Measurements from ENCODE around the gene TLR6. TPM values are rescaled to one million over a fixed set of nuclear protein-coding genes. Genes with fewer than 3 reads are reported as not detected.

The TLR6 gene
- total and polyA plus RNA-seq, 10 of the 15 experiments (the other 5 are each of a cell fraction or from before 2014, with no cell fraction given), result 1.1 to 49.4 (median 12.5) TPM

- TF ChIP-seq REST (IDR thresholded peaks at IDR 0.05; ENCODE audit: low read depth, low read length) (no peak), PRDM15 (CRISPR knock-in tag; IDR thresholded peaks at IDR 0.05) (no peak), HDAC6 (IDR thresholded peaks at IDR 0.05; ENCODE audit: unreplicated experiment) (no peak), NFIC (IDR thresholded peaks at IDR 0.05; ENCODE audit: low read depth, low read length) (peak; percentile 36; the same call in 1 of the 2 replicates), NRF1 (conservative IDR thresholded peaks at IDR 0.05; ENCODE audit: low read depth, low read length) (no peak), ZSCAN29 (IDR thresholded peaks at IDR 0.05) (no peak), MTA3 (IDR thresholded peaks at IDR 0.05; ENCODE audit: borderline replicate concordance, low read length) (no peak), CUX1 (IDR thresholded peaks at IDR 0.05; ENCODE audit: insufficient replicate concordance, low read depth, low read length) (no peak), IKZF1 (conservative IDR thresholded peaks at IDR 0.05) (peak; percentile 52), ZNF24 (IDR thresholded peaks at IDR 0.05) (no peak), BACH1 (IDR thresholded peaks at IDR 0.05; ENCODE audit: borderline replicate concordance) (peak; percentile 23; the same call in 1 of the 2 replicates), FOS (IDR thresholded peaks at IDR 0.05; ENCODE audit: borderline replicate concordance, extremely low read depth, insufficient read length) (no peak), JUNB (IDR thresholded peaks at IDR 0.05) (0 out of 2 replicates have a peak, but pooled peaks have one; percentile 13), PAX5 (IDR thresholded peaks at IDR 0.05; ENCODE audit: borderline replicate concordance, low read depth, low read length) (peak; percentile 45; the same call in 1 of the 2 replicates), NFYB (IDR thresholded peaks at IDR 0.05; ENCODE audit: insufficient read depth, low read depth, low read length) (no peak), POU2F2 (IDR thresholded peaks at IDR 0.05; ENCODE audit: borderline replicate concordance, low read depth, low read length) (no peak), EED (IDR thresholded peaks at IDR 0.05; ENCODE audit: low read depth) (0 out of 2 replicates have a peak, but pooled peaks have one; percentile 22), DPF2 (IDR thresholded peaks at IDR 0.05) (no peak)
These were observed 75.7 kb downstream of the TLR6 start (continued) for GRCh38 chr4:38780833-38781484.
